ENCODE results near the gene NALCN.

Gene NALCN

DNA sequence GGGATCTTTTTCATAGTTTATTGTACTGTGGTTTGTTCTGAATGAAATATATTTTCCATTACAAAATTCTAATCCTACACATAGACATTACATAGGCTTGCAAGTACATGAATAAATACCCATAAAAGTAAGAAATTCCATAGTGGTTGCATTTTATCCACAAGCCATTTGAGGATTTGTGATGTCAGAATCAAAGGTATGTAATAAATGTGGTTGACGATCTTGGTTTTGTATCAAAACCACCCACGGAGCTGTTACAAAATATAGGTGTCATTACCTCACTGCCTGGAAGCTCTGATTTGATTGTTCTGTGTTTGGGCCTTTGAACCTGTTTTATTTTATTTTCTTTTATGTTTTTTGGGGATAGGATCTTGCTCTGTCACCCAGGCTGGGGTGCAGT is 125.1 kb downstream of the NALCN start:
- 100% methylated on average over 2 of the region's 2 CpGs for WGBS
- Histone ChIP-seq H3K9ac (ENCODE audit: low read length) (no peak overlapping the region), H4K91ac (ENCODE audit: low read length) (no peak overlapping the region), H4K8ac (ENCODE audit: low read length) (no peak overlapping the region), H2BK120ac (ENCODE audit: low read depth, low read length) (no peak overlapping the region), H3K4ac (ENCODE audit: low read depth in 1 of 2, low read length in 2 of 2) (no peak overlapping the region), H3K9me3 (ENCODE audit: control insufficient read depth, low read length) (peaks cover 19% of the 10 kb centered on the region), H3K14ac (ENCODE audit: low read length in 2 of 2) (no peak overlapping the region), H3K27ac (ENCODE audit: low read length, poor library complexity, severe bottlenecking) (no peak overlapping the region), H3K36me3 (ENCODE audit: control insufficient read depth in 1 of 2, insufficient read depth in 2 of 2, low read depth in 1 of 2, low read length in 2 of 2) (no peaks in the 10 kb centered on the region), H3K79me1 (replicated peaks; ENCODE audit: low read length, poor library complexity, severe bottlenecking) (no peaks in the 10 kb centered on the region), H2BK12ac (ENCODE audit: low read length in 2 of 2) (no peak overlapping the region), H3K4me1 (ENCODE audit: control insufficient read depth, insufficient read depth, low read depth, low read length) (no peaks in the 10 kb centered on the region), H3K4me3 (ENCODE audit: insufficient read depth in 1 of 2, low read depth in 1 of 2, low read length in 2 of 2) (no peak overlapping the region), H2AFZ (ENCODE audit: low read depth, low read length) (no peak overlapping the region), H3K18ac (ENCODE audit: low read depth in 1 of 2, low read length in 2 of 2) (no peak overlapping the region), H3K23ac (ENCODE audit: low read length in 2 of 2) (no peak overlapping the region), H3K27me3 (ENCODE audit: control insufficient read depth in 1 of 2, insufficient read depth in 1 of 2, low read length in 2 of 2) (no peaks in the 10 kb centered on the region), H2BK5ac (ENCODE audit: low read depth, low read length, poor library complexity, severe bottlenecking) (no peak overlapping the region), H3K4me2 (ENCODE audit: low read length, poor library complexity, severe bottlenecking) (no peak overlapping the region), H2AK5ac (ENCODE audit: low read length, severe bottlenecking) (no peak overlapping the region), H2BK15ac (ENCODE audit: low read depth, poor library complexity, severe bottlenecking) (no peak overlapping the region)
- DNase-seq = no peak

DNA sequence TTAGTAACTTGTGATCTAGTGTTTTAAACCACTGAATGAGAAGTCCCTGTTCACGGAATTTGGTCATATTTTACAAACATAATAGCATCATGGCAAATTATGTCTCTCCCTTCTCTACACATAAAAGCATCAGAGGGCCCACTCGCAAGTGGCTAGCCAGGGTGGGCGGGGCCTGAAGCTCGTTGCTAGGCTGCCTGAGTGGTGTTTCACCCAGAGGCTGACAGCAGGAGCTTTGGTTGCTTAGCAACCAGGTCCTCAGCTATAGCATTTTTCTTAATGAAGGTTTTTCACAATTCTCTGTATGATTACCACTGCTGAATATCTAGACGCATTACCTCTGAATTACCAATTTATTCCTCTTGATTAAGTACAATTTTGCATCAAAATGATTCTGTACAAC is 126.5 kb downstream of the NALCN start:
- H2BK120ac ChIP-seq (ENCODE audit: low read depth, low read length) = no peak overlapping the region
- no peak overlapping the region for H3K9ac ChIP-seq (ENCODE audit: low read length)
- no peak overlapping the region for H2AK5ac ChIP-seq (ENCODE audit: low read length, severe bottlenecking)
- WGBS = 31% methylated on average over 5 of the region's 5 CpGs
- H3K27me3 ChIP-seq (ENCODE audit: control insufficient read depth in 1 of 2, insufficient read depth in 1 of 2, low read length in 2 of 2) = no peaks in the 10 kb centered on the region
- no peak overlapping the region for H2AFZ ChIP-seq (ENCODE audit: low read depth, low read length)
- H3K79me1 ChIP-seq (replicated peaks; ENCODE audit: low read length, poor library complexity, severe bottlenecking) = no peaks in the 10 kb centered on the region
- H3K4me2 ChIP-seq (ENCODE audit: low read length, poor library complexity, severe bottlenecking) = no peak overlapping the region
- no peaks in the 10 kb centered on the region for H3K36me3 ChIP-seq (ENCODE audit: control insufficient read depth in 1 of 2, insufficient read depth in 2 of 2, low read depth in 1 of 2, low read length in 2 of 2)
- no peak overlapping the region for H3K23ac ChIP-seq (ENCODE audit: low read length in 2 of 2)
- H3K9me3 ChIP-seq (ENCODE audit: control insufficient read depth, low read length) = peaks cover 7% of the 10 kb centered on the region
- H3K4me3 ChIP-seq (ENCODE audit: insufficient read depth in 1 of 2, low read depth in 1 of 2, low read length in 2 of 2) = no peak overlapping the region
- no peak overlapping the region for H4K91ac ChIP-seq (ENCODE audit: low read length)
- no peak overlapping the region for H3K18ac ChIP-seq (ENCODE audit: low read depth in 1 of 2, low read length in 2 of 2)
- no peak overlapping the region for H2BK12ac ChIP-seq (ENCODE audit: low read length in 2 of 2)
- H3K14ac ChIP-seq (ENCODE audit: low read length in 2 of 2) = no peak overlapping the region
- no peak overlapping the region for H3K27ac ChIP-seq (ENCODE audit: low read length, poor library complexity, severe bottlenecking)
- no peak overlapping the region for H2BK15ac ChIP-seq (ENCODE audit: low read depth, poor library complexity, severe bottlenecking)
- H3K4me1 ChIP-seq (ENCODE audit: control insufficient read depth, insufficient read depth, low read depth, low read length) = no peaks in the 10 kb centered on the region
- no peak overlapping the region for H2BK5ac ChIP-seq (ENCODE audit: low read depth, low read length, poor library complexity, severe bottlenecking)
- no peak overlapping the region for H4K8ac ChIP-seq (ENCODE audit: low read length)
- peak; percentile 63 for DNase-seq
- H3K4ac ChIP-seq (ENCODE audit: low read depth in 1 of 2, low read length in 2 of 2) = no peak overlapping the region

DNA sequence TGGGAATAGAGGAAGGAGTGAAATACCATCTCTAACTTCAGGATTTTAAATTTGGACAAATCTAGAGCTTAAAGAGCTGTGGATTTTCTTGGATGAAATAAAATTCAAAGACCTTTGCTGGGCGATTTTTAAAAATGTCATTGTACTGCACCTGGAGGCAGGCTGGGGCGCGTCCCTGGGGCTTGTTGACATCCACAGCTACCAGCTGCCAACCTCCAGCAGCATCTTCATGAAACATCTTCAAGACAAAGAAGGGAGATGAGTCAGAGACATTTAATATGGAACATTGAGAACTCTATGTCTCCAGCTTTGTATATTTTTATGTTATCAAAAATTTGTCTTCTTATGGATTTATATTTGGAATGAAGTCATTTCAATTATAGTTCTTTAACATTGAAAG is 132.5 kb downstream of the NALCN start:
- no peak overlapping the region for H2BK5ac ChIP-seq (ENCODE audit: low read depth, low read length, poor library complexity, severe bottlenecking)
- no peak for DNase-seq
- H3K4ac ChIP-seq (ENCODE audit: low read depth in 1 of 2, low read length in 2 of 2) = no peak overlapping the region
- H3K4me1 ChIP-seq (ENCODE audit: control insufficient read depth, insufficient read depth, low read depth, low read length) = no peaks in the 10 kb centered on the region
- no peaks in the 10 kb centered on the region for H3K9me3 ChIP-seq (ENCODE audit: control insufficient read depth, low read length)
- no peaks in the 10 kb centered on the region for H3K27me3 ChIP-seq (ENCODE audit: control insufficient read depth in 1 of 2, insufficient read depth in 1 of 2, low read length in 2 of 2)
- H3K79me1 ChIP-seq (replicated peaks; ENCODE audit: low read length, poor library complexity, severe bottlenecking) = no peaks in the 10 kb centered on the region
- no peak overlapping the region for H3K4me2 ChIP-seq (ENCODE audit: low read length, poor library complexity, severe bottlenecking)
- H2AK5ac ChIP-seq (ENCODE audit: low read length, severe bottlenecking) = no peak overlapping the region
- no peak overlapping the region for H2BK15ac ChIP-seq (ENCODE audit: low read depth, poor library complexity, severe bottlenecking)
- H3K18ac ChIP-seq (ENCODE audit: low read depth in 1 of 2, low read length in 2 of 2) = no peak overlapping the region
- H3K36me3 ChIP-seq (ENCODE audit: control insufficient read depth in 1 of 2, insufficient read depth in 2 of 2, low read depth in 1 of 2, low read length in 2 of 2) = no peaks in the 10 kb centered on the region
- no peak overlapping the region for H2AFZ ChIP-seq (ENCODE audit: low read depth, low read length)
- H3K23ac ChIP-seq (ENCODE audit: low read length in 2 of 2) = no peak overlapping the region
- no peak overlapping the region for H3K4me3 ChIP-seq (ENCODE audit: insufficient read depth in 1 of 2, low read depth in 1 of 2, low read length in 2 of 2)
- no peak overlapping the region for H4K8ac ChIP-seq (ENCODE audit: low read length)
- no peak overlapping the region for H3K14ac ChIP-seq (ENCODE audit: low read length in 2 of 2)
- H2BK12ac ChIP-seq (ENCODE audit: low read length in 2 of 2) = no peak overlapping the region
- no peak overlapping the region for H3K27ac ChIP-seq (ENCODE audit: low read length, poor library complexity, severe bottlenecking)
- H4K91ac ChIP-seq (ENCODE audit: low read length) = no peak overlapping the region
- no peak overlapping the region for H3K9ac ChIP-seq (ENCODE audit: low read length)
- 94% methylated on average over 3 of the region's 3 CpGs for WGBS
- H2BK120ac ChIP-seq (ENCODE audit: low read depth, low read length) = no peak overlapping the region

DNA sequence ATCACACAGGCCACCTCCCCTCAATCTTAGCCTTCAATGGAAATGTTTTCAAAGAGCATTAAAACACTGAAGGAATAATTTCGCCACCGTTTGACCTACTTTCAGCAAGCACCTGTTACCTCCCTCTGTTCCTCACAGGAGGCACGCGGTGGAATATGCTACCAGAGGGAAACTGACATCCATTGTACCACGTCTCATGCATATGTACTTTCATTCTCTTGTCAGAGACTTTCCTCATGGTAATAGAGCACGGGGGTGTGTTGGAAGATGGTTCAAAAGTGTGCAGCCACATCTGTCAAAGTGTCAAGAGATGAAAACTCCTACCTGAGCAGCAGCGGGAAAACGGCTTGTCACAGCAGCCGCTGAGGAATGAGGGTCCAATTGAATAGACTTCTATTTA is 143.4 kb downstream of the NALCN start:
- Histone ChIP-seq H2BK15ac (ENCODE audit: low read depth, poor library complexity, severe bottlenecking) (no peak overlapping the region), H3K14ac (ENCODE audit: low read length in 2 of 2) (no peak overlapping the region), H3K4me2 (ENCODE audit: low read length, poor library complexity, severe bottlenecking) (no peak overlapping the region), H2BK5ac (ENCODE audit: low read depth, low read length, poor library complexity, severe bottlenecking) (no peak overlapping the region), H3K4me3 (ENCODE audit: insufficient read depth in 1 of 2, low read depth in 1 of 2, low read length in 2 of 2) (no peak overlapping the region), H3K9me3 (ENCODE audit: control insufficient read depth, low read length) (no peaks in the 10 kb centered on the region), H4K91ac (ENCODE audit: low read length) (no peak overlapping the region), H2AFZ (ENCODE audit: low read depth, low read length) (no peak overlapping the region), H3K23ac (ENCODE audit: low read length in 2 of 2) (no peak overlapping the region), H2AK5ac (ENCODE audit: low read length, severe bottlenecking) (no peak overlapping the region), H3K79me1 (replicated peaks; ENCODE audit: low read length, poor library complexity, severe bottlenecking) (no peaks in the 10 kb centered on the region), H2BK120ac (ENCODE audit: low read depth, low read length) (no peak overlapping the region), H3K4me1 (ENCODE audit: control insufficient read depth, insufficient read depth, low read depth, low read length) (no peaks in the 10 kb centered on the region), H4K8ac (ENCODE audit: low read length) (no peak overlapping the region), H3K27ac (ENCODE audit: low read length, poor library complexity, severe bottlenecking) (no peak overlapping the region), H2BK12ac (ENCODE audit: low read length in 2 of 2) (no peak overlapping the region), H3K36me3 (ENCODE audit: control insufficient read depth in 1 of 2, insufficient read depth in 2 of 2, low read depth in 1 of 2, low read length in 2 of 2) (no peaks in the 10 kb centered on the region), H3K4ac (ENCODE audit: low read depth in 1 of 2, low read length in 2 of 2) (no peak overlapping the region), H3K27me3 (ENCODE audit: control insufficient read depth in 1 of 2, insufficient read depth in 1 of 2, low read length in 2 of 2) (no peaks in the 10 kb centered on the region), H3K18ac (ENCODE audit: low read depth in 1 of 2, low read length in 2 of 2) (no peak overlapping the region), H3K9ac (ENCODE audit: low read length) (no peak overlapping the region)
- 87% methylated on average over 7 of the region's 9 CpGs for WGBS
- no peak for DNase-seq

All from mesenchymal stem cell (in vitro differentiated cells and primary cell).